Stimulated activated CD4-positive, alpha-beta T cell treated with anti-CD3 and anti-CD28 coated beads, Interleukin-1b, Interleukin-23, amount 100 ng/mL, for 4 hours (primary cell): ENCODE data around the gene ZNF407.
"Not testable (repeated sequence)": the region's sequence is repeated elsewhere in the genome, so short reads cannot be mapped to it uniquely, and the experiment has no call there.

Experiments
- DNase-seq, 2 donors: peaks; one replicate each; pipeline ENCODE4 v3.0.0-alpha.2; 2020; ENCODE audit warnings: low read depth in 2 of 2

ZNF407 gene

DNA sequence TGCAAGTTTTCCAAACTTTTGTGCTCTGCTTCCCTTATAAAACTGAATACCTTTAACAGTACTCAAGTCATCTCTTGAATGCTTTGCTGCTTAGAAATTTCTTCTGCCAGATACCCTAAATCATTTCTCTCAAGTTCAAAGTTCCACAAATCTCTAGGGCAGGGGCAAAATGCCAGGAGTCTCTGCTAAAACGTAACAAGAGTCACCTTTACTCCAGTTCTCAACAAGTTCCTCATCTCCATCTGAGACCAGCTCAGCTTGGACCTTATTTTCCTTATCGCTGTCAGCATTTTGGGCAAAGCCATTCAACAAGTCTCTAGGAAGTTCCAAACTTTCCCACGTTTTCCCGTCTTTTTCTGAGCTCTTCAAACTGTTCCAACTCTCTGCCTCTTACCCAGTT lies 373.7 kb downstream of the ZNF407 start:
- not testable (repeated sequence) for DNase-seq

DNA sequence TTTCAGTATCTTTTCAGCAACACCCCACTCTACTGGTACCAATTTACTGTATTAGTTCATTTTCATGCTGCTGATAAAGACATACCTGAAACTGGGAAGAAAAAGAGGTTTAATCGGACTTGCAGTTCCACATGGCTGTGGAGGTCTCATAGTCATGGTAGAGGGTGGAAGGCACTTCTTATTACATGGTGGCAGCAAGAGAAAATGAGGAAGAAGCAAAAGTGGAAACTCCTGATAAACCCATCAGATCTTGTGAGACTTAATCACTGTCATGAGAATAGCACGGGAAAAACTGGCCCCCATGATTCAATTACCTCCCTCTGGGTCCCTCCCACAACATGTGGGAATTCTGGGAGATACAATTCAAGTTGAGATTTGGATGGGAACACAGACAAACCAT lies 374.1 kb downstream of the ZNF407 start:
- not testable (repeated sequence) for DNase-seq

DNA sequence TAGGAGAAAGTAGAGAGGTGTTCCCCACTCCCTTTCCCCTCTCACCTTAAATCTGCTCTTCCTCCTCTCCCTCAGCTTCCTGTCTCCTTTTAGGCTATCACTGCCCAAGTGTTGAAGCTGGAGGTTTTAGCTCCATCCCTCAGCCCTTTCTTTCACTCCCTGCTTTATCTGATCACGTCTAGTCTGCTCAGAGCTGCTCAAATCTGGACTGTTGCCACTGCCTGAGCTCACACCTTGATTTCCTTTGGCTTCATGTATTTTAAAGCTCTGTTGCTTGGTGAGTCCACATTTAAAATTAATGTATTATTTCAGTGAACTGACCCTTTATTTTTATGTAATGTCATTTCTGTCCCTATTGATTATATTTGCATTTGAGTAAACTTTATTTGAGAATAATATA lies 374.7 kb downstream of the ZNF407 start:
- DNase-seq: no peak

DNA sequence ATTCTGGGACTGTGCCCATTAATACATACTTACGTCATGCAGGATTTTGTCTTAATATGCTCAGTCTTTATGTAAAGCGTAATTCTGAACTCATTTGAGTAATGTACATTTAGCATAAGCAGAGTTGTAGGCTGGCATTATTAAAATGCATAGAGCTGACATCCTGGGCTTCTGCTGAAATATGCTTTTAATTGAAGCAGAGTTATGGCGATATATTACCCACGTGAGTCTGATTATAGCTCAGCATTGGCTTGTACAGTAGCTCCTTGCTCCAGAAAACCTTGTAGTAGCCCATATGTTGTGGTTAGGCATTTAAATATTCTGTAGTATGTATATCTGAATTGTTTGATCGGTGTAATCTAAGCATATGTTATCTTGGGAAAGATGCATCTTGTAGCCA lies 377.3 kb downstream of the ZNF407 start:
- no peak for DNase-seq

DNA sequence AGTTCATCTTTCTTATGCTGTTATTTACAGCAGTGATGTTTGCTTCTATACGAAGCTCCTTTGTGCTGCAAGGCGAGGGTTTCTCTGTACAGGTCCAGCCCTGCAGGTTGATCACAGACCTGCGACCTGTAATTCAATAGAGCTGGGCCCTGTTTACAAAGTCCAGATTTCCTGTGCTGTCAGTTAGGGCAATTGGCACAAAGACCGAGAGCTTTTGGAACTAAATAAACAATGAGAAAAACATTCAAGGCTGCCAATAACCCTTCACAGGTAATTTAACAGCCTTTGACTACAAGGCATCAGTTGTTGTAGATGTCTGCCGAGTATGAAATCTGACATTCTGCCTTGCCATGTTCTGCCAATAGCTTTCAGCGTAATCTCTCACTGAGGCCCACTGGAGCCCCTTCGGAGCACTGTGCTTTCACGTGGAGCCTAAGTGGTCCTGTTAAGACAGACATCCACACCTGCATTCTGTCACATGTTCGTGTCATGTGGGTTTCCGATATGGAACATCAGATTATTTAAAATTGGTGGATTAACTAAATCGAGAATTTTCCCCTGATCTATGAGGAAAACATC lies 378.8 kb downstream of the ZNF407 start:
- DNase-seq: no peak

DNA sequence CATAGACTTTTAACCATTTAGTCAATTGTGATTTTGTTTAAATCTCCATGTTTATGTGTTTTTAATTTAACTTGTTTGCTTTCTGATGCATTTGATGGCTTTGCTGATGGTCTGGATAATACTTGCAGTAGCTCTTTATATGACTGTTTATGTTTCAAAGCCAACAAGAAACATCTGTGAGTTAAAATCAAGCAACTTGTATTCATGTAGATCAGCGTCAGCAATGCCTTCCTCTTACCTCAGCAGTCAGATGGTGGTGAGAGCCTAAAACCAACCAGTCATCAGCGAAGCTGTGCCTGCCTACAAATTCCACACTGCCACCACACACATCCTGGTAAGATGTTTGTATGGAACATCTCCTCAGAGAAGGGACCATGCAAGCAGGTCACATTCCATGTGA lies 379.4 kb downstream of the ZNF407 start:
- DNase-seq: no peak

DNA sequence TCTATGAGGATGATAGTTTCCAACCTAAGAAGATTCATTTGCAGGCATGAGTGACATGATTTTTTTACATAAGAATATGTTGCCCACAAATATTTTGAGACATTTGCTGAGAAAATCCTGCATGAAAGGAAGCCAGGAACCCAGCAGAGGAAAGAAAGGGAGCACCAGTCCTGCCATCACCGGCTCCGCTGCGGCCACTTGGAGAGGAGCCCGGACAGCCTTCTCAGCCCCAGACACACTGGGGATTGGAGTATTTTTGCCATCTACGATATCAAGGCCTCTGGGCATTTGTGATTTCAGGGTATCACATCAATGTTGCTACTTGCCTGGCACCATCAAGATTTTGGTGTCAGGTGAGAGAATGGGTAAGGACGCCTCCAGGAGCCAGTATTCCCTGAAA lies 383.0 kb downstream of the ZNF407 start:
- no peak for DNase-seq

DNA sequence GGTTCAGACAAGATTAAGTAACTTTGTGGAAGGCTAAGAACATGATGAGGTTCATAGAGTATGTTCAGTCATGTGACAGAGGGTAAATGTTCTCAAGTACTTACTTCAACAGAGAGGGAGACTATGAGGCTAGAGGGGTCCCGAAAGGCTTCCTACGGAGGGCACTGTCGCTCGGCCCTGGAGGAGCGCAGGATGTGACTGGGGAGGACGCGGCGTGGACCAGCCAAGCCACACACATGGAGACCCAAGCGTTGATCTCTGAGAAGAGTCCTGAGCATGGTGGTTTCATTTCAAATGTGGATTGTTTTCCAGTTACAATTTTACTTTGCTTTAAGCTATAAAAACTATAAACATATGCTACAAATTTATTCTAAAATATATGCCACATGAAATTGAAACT lies 383.8 kb downstream of the ZNF407 start:
- no peak for DNase-seq

DNA sequence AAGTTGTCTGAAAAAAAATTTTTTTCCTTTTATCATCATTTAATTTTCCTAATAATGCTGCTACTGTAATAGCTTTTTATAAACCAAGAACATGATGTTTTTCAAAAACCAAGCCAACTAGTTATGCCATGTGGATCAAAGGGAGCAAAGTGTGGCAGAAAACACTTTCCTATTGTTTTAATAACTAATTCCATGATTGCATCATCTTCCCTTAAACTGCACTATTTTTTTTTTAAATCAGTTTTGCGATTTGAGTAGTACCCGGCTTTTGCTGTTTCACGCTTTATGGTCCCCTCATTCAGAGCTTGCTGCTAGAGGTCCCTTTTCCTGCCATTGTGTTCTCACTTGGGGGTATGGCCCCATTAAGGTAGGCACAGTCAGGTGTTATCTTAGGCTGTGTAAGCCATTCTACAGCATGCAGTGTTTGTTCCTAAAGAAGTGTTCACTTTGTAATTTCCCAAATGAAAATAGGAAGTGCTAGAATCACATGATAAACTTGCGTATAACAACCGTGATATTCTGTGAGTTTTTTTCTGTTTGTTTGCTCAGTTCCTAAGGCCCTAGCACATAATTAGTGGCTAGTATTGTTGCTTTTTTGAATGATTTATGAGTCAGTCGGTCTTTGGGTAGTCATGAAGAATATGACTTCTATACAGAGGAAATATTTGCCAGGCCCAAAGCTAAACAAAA lies 385.4 kb downstream of the ZNF407 start:
- no peak for DNase-seq

DNA sequence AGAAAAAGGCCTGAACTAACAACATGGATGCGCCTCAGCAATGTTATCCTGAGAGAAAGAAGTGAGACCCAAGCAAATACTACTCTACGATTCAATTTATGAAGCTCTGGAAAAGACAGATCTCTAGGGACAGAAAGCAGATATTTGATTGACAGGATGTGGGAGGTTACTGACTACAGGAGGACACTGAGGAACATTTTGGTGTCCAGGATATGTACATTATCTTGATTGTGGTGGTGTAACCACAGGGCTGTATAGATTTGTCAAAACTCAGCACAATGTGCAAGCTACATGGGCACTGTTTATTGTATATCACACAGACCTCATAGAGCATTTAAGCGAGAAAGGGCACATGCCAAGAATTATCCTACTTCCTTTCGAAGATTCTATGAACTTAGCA lies 391.5 kb downstream of the ZNF407 start:
- DNase-seq: no peak

DNA sequence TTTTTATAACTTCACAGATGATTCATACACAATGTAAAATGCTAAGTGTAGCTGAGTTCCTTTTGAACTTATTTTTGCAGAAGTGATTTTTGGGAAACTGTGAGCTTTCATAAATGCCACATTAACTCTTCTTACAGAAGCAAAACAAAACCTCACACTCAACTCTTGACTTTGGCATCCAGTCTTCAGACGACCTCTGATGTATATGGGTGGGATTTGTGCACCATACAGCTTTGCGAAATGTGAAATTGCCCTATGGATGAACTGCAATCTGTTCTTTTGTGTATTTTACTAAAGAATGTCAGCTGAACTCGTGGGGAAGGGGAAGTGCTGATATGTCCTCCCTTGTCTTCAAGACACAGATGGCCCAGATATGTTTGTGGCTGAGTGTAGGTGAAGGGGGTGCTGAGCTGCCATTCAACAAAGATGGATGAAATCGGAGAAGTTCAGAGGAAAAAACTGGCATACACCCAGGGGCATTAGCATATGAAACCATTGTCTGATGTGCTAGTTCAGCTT lies 393.0 kb downstream of the ZNF407 start:
- no peak for DNase-seq

DNA sequence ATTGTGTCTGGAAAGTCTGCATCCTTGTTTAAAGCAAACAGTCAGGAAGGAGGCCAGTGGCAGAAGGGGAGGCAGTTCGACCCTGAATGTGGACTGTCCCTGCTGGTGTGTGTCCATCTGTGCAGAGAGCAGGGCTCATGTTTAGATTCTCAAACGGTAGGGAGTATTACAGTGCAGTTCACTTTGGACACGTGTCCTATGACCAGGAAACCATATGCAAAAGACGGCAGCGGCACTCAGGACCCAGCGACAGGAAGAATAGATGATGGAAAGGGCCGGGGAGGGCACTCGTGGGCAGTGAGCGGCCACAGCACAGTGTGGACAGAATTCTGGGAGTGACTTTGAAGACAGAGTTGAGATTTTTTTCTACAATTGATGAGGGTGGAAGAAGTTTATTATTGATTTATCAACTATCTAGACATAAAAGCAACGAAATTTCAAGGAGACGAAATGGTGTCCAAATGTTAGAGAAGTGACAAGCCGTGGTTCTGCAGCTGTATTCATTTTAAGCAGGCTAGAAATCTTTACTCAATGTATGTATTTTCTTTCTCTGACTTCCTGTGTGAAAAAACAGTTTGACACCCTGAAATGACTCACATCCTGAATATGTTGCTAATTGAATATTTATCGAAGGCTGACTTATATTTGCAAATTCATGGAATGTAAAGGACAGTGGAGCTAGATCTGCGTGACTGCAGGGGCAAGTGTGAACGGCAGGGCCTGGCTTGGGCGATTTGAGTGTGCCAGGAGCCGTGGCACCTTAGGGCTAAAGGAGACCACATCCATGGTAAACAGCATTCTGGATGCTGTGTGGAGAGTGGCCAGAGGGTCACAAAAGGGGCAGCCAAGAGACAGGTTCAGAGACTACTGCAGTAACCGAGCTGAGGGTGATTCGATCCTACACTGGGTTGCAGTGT lies 397.1 kb downstream of the ZNF407 start:
- DNase-seq: no peak

DNA sequence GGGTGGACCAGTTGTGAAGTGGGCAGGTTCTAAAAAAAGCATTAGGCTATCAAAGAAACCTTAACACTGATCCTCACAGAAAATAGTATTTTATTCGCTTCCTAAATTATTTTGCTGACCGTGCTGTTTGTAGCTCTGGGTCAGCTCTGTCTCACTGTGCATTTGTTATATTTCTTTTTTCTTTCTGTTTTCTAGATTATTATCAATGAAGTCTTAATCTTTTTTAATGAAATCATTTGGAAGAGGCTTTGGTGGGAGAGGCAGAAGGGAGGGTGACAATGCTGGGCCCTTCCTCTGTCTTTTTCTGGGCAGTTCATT lies 397.7 kb downstream of the ZNF407 start:
- no peak for DNase-seq

DNA sequence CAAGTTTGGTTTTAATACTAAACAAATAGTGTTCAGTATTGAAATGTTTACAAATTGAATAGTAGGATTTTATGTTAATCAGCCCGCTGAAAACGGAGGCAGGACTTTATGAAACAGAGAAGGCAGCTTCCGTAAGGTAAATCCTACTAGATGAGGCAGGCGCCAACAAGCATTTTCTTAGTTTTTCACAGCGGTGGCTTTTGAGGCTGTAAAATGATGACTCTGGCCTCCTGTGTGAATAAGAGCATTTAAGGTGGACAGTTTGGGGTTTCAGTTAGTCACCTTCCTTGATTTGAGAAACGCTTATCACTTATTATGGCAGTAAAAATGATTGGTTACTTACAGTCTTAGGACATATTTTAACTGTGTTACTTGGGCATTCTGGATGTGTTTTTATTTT lies 398.4 kb downstream of the ZNF407 start:
- DNase-seq: no peak

DNA sequence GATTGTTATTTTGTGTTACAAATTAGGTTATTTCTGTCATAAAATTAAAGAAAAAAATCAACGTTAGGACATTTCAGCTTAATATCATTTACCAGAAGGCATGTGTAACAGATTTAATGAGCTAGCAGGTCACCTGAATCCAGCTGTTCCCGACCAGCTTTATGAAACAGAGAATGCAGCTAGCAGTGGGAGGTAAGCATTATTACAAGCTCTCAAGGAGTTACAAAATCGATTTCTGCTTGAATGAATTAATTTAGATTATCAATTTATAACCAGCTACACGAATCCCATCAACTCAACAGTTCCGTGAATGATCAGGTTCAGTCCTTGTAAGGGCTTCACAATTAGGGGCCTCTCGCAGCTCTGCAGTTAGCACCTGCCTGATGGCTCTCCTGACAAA lies 399.3 kb downstream of the ZNF407 start:
- no peak for DNase-seq

DNA sequence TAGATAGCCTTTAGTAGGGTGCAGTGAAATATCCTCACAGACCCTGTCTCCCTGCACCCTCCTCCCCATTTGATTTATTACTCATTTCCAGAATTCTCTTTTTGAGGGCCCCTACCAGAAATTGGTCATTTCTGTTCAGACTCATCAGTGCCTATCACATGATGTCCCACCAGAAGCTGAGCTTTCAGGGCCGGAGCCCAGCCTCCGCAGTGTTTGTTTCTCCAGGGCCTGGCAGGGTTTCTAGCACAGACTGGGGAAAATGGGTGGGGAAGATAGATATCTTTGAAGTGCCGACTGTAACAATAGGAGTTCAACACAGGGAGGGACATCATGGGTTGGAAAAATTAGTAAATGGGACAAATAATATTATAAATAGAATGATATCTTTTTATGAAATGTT lies 403.2 kb downstream of the ZNF407 start:
- DNase-seq: no peak

DNA sequence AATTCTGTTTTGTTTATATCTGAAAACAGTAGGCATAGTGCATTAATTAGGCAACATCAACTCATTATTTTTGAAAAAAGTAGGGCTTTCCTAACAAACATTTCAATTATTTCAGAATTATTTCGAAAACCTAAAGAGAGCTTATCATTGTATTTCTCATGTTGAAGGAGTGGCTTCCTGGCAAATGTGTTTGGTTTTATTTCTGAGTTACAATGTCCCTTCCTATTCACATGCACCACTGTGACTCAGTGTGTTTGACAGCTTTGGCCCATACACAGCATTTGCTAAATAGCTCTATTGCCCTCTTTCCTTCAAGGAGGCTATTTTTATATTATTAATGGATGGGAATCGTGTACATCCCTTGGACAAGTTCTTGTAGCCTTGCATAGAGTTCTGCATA lies 405.4 kb downstream of the ZNF407 start:
- no peak for DNase-seq

DNA sequence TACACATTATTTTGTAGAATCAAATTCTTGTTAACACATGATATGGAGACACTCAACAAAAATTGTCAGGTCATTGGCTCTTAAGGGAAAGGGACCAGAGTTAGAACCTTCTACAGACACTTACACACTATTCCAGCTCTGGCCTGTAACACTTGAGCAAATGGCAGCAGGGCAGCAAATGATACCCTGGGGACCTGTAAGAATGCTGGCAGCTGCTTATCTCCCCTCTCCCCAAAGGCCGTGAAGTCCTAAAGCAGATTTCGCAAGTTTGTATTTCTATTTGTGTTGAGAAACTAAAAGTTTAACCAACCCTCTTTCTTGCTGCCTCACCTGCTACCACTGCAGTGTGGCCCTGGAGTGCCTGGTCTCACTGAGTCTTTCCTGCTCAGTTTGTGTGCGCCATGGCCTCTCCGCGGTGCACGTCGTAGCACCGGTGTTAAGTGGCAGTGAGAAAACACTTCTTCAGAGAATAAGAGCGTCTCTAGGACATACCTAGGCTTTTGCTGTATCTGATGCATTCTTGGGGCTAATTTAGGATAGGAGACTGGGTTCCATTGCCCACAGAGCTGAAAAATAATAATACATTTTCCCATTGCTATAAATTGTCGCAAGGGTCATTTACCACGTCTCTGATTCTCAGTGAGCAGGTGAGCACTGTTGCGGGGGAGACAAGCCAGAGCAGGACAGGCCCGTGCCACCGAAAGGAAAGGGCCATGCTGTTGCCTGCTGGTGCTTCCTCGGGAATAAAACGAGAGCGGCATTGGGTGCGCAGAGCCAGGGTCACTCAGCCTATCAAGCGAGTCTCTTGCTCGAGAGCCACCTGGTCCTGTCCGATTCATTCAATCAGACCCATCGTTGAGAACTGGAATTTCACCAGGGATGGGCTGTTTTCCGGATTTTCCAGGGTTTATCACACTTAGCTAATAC lies 406.4 kb downstream of the ZNF407 start:
- no peak for DNase-seq

DNA sequence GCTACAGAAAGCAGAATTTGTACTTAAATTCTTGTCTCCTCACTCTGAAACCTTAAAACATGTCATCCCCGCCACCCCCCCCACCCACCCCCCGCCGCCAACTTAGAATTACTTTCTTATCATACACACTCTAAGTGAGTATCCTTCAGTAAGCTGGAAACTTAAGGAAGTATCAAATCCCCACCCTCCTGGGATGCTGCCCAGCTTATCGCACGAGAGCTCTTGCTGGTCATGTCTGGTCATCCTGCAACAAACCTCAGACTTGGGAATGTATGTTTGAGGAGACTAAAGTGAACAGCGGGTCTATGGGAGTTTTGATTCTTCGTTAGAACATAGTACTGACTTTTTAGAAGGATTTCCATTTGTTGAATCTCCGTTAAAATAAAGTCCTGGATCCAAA lies 408.0 kb downstream of the ZNF407 start:
- DNase-seq: no peak

DNA sequence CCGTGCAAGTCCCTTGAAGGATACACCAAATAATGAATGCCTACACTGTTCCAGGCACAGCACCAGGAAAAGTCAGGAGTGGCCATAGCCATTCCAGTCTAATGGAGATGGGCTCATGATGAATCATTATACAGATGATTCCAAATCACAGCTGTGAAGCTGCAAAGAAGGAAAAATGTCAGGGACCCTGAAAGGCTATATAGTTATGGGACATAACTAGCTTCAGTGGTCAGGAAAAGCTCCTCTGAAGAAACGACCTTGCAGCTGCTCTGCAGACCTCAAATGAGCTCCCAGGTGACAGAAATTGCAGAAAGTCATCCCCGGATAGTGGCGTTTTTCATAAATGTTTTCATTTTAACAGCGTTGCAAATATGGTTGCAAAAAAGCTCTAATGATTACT lies 410.5 kb downstream of the ZNF407 start:
- no peak for DNase-seq

DNA sequence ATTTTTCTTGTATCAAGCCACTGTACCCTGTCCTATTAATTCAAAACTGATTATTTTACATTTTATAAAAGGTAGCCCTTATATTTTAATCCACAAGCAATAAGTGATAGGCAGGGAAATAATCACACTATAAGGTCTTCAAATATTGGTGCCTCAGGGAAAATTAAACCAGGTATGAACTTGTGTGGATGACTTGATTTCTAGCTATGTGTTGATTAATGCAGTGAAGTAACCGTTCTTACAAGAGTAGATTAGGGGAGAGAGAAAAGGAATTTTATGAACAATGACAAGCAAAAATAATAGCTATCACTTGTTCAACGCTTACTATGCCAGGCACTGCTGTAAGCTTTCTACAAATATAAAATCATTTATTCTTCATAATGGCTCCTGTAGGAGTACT lies 411.6 kb downstream of the ZNF407 start:
- DNase-seq: no peak

DNA sequence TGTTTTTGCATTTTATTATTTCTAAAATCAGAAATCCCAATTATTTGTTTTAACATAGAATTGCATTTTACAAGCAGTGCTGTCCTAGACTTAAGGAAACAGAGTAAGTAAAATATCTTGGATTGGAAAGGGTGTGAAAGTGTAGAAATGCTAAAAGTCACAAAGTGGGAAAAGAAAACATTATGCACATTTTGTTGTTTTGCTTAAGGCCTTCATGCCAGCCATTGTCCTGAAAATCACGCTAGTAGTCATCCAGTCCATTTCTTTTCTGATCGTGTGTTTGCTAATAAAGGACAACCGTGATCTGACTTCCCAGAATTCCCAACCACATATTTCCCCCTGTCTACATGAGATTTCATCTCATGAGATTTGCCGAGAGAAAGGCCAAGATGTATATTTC lies 412.2 kb downstream of the ZNF407 start:
- DNase-seq: no peak
